A673 (cell line): ENCODE results near the gene CBLN3.

Experiments used
- CTCF ChIP-seq: fragments of 300-800, 200-600 bp; sonication (generic); conservative IDR thresholded peaks from 2 replicates; pipeline ENCODE4 v1.5.1; 2017; ENCODE audit warnings: low read depth, mild to moderate bottlenecking, antibody characterized with exemption, low read length, moderate library complexity, mixed read lengths
- EZH2 ChIP-seq: fragments of 200-600 bp; sonication (generic); IDR thresholded peaks from 2 replicates; pipeline ENCODE4 v1.6.1; 2017; ENCODE audit warnings: borderline replicate concordance, low read depth, mild to moderate bottlenecking, mixed read lengths, antibody characterized with exemption, low read length; ENCODE audit not compliant: poor library complexity, severe bottlenecking

GRCh38 chr14:24398293-24398652 is 31.2 kb downstream of the CBLN3 start:
- TF ChIP-seq CTCF (no peak), EZH2 (no peak)
